ENCODE measurements around the gene OSMR. TPM values are rescaled to one million over a fixed set of nuclear protein-coding genes. Genes with fewer than 3 reads are reported as not detected.

The OSMR gene
- polyA plus RNA-seq, 1 donor: 10.5 TPM

DNA sequence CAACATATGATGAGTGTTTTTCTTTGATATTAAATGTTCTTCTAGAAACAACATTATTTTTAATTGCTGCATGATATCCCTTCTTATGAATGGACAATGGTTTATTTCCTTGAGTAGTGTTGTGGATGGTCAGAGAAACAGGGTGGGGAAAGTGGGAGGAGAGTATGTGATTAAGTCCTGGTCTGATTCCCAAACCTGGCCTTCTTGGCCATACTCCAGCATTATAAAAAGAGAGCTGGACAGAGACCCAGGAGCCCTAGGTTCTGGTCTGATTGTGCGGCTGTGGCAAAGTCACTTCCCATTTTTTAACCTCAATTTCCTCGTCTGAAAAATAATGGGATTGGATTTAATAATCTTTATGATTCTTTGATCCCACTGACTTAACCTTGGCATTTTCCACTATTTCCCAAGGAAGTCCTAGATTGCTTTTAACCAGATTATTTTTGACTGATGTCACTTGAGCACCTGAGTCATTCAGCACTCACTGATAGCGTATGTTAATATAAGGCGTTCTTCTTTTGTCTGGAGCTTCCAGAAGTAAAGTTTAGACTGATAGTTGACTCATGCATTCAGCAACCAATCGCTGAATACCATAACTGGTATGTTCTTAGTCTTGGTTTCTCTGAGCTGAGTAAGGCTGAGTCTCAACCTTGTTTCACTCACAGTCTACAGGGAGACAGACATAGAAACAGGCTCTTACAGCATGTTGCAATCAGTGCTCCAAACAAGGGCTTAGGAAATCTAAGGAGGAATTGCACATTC is 26.2 kb downstream of the OSMR start:
- DNase-seq: no peak

DNA sequence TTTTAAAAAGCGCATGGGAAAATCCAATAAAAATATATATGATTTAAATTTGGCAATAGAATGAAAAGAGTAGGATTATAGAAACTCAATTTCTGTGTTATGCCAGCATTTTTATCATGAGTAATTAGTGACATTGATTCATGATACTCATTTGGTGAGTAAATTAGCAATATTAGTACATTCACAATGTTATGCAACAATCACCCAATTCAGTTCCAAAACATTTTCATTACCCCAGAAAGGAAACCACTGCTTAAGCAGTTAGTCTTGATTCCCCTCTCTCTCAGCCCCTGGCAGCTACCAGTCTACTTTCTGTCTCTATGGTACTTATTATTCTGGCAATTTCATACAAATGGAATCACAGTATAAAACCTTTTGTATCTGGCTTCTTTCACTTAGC is 27.0 kb downstream of the OSMR start:
- no peak for DNase-seq

DNA sequence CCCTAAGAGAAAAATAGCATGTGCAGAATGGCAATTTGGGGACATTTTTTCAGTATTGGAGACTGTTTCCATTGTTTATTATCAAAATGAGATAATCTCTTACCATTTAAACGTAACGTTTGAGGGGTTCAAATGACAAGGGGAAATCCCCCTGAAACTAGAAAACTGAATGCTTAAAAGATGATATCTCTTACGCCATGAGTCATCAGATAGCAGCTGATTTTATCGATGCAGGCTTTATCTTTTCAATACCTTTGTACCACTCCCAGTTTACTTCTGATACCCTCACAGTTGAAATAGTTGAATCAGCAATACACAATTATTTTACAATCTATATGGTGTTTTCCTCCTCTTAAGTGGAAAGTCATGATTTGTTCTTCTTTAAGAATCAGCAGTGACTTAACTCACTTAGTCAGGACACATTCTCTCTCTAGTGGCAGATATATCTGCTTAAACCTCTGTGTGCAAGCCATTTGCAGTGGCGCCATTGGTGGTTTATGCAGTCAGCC is 29.2 kb downstream of the OSMR start:
- DNase-seq: no peak

DNA sequence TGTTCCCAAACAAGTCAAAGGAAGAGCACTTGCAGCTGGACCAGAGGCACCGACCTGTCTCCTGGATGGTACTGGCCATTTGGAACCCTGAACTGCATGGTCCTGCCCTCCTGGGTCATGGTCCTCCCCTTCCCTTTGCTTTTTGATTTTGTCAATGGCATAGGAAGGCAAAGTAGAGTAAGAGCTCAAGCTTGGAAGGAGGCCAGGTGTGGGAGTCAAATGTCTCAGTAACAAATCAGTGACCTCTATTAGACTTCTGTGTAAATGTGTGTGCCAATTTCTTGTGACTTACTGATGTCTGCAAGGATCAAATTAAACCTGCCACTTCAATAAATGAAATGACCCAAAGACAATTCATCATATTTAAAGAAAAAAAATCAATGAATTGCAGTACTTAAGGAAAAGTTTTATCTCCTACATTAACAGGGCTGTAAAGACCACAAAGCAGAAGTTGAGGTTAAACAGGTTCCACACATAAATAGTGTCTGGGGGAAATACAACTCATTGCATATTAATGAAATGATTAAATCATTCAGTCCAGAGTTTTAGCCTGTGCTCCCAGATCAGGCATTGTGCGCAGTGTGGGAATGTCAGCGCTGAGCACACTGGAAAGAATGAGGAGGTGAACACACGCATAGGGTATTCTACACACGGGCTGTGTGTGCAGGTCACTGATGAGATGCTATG is 32.7 kb downstream of the OSMR start:
- no peak for DNase-seq

DNA sequence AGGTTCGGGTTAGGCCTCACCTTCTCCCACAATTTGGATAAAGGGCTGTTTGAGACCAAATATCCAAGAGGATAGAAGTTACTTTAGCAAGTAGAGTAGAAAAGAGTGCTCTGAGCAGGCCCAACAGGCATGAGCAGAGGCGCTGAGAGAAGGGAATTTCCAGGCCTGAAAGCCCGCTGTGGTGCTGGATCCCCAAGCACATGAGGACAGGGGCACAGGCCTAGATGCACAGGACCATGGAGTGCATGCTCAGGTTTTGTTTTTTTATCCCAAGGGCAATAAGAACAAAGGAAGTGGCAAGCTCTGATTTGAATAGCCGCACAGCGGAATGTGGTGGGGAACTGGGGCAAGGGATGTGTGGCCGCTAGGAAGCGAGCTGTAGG is 33.3 kb downstream of the OSMR start:
- DNase-seq: no peak

DNA sequence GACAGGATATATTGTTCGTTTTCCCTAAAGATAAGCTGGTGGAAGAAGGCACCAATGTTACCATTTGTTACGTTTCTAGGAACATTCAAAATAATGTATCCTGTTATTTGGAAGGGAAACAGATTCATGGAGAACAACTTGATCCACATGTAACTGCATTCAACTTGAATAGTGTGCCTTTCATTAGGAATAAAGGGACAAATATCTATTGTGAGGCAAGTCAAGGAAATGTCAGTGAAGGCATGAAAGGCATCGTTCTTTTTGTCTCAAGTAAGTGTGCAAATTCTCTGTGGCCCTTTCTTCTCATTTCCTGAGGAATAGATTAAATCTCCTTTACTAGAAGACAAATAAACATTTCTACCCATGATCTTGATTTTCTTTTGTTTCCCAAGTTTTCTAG is 38.0 kb downstream of the OSMR start:
- DNase-seq: no peak

DNA sequence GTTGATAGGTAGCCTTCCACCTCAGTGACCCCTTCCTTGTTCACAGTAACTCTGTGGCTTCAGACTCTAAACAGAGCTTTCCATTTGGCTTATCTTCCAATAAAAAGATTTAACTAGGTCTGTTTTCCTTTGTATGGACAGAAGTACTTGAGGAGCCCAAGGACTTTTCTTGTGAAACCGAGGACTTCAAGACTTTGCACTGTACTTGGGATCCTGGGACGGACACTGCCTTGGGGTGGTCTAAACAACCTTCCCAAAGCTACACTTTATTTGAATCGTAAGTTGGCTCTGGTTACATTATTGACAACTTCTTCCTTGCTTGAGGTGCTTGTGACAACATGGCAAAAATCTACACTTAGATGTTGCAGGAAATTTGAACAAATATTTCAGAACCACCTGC is 39.4 kb downstream of the OSMR start:
- no peak for DNase-seq

DNA sequence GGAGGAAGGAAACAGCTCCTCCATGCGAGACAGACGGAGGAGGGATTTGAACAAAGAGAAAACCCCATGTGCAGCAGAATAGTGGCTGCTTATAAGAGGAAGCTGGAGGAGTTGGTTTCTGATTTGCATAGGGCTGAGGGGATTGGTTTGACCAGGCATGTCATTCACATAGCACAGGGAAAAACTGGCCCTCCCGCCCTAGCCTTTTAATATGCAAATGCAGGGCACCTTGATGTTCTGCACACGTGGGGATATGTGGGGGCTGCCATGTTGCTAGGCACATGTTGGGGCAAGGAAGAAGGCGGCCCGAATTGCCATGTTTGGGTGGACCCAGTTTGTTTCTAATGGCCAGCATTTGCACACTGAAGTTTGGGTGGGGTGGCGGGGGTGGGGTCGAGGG is 42.2 kb downstream of the OSMR start:
- no peak for DNase-seq

DNA sequence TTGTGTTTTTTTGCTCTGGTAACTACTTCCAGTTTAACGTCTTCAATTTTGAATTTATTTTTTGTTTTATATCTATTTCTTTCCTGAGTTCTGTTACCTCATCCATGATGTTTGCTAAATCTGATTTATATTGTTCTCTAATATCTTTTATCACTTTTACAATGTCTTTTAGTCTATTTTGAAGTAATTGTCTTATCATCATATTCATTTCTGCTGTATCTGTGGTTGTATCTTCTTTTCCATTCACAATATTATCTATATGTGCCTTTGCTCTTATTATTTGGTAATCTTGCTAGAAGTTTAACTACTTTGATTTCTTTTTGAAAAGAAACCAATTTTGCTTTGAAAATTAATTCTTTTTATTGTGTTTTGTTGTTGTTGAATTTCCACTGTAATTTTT is 43.6 kb downstream of the OSMR start:
- DNase-seq: no peak

DNA sequence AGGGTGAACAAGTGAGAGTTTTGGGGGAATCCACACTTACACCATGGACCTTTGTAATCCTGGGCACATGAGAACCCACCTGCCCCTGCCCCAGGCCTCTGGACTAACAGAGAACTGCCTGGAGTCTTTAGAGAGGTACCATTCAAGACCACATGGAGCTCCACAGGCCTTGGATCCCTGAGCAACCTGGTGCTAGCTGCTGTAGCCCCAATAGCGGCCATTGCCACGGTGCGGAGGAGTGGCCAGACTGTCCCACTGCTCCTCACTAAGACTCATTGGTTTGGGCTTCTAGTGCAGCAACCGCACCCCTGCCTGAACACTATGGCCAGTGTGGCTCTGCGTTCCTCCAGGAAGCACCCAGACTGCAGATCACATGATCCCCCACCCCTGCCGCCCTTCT is 45.8 kb downstream of the OSMR start:
- DNase-seq: no peak

DNA sequence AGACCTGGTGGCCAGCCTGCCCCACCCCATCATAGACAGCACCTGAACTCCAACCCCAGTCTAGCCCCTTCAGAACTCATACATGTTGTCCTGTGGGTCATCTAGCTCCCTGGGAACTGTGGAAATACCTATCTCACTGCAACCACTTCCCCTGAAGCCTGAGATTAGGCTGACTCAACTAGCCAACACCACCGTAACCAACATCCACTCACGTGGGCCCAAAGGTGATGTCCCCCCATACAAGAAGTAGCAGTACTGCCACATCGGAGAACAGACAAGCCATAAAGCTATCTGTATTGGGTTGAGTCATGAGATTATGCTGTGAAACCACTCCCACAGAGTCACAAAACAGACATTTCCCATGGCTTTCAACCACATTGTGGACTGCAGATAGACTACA is 46.6 kb downstream of the OSMR start:
- no peak for DNase-seq

DNA sequence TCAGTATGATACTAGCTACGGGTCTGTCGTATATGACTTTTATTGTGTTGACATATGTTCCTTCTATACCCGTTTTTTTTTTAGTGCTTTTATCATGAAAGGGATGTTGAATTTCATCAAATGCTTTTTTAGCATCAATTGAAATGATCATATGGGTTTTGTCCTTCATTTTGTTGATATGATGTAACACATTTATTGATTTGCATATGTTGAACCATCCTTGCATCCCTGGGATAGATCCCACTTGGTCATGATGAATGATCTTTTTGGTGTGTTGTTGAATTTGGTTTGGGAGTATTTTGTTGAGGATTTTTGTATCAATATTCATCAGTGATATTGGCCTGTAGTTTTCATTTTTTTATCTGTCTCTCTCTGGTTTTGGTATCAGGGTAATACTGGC is 50.9 kb downstream of the OSMR start:
- no peak for DNase-seq

DNA sequence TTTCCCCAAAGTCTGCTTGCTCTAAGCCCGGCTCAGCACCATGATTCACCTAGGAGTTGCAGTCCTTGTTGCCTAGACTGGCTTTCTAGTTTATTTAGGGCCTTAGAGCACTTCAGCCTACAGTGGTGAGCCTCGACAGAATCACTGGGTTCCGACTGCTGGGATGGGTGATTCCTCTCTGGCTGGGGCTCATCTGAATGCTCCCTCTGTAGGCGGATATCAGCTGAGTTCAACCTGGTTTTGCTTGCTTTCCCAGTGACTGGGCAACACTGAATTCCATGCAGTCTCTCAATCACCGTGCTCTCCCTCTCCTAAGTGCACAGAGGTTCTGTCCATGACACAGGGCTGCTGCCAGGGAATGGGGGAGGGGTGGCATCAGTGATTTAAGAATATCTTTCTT is 54.1 kb downstream of the OSMR start:
- no peak for DNase-seq

DNA sequence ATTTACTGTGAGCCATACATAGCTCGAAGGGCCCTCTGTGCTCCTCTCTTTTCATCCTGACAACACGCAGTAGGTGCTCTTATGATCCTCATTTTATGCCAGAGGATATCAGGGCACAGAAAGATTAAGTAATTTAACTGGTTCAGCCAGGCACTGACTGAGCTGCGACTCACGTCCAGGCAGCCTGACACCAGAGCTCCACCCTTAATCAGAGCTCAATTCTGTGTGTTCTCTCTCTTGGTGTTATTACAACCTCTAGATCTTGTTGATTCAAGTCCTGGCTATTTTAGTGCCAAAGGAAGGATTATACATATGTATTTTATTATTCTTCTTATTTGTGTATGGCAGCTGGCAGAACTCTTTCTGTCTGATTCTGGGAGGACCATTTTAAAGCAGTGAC is 59.7 kb downstream of the OSMR start:
- no peak for DNase-seq

DNA sequence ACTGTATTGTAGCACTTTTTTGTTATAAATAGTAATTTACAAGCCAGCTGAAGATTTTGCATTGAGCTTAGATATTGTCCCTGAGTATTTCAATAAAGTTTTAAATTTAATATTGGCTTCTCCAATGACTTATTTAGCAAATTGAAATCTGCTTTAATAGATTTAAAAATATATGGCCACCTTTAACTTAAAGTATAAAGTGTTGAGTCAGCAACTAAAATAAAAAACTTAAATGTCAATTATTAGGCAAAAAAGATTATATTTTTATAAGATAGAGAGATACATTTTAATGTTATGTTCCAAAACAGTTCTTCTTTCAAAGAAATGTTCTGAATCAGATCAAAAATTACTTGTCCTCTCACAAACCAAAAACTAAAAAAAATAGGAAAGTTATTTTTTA is 60.7 kb downstream of the OSMR start:
- DNase-seq: no peak

DNA sequence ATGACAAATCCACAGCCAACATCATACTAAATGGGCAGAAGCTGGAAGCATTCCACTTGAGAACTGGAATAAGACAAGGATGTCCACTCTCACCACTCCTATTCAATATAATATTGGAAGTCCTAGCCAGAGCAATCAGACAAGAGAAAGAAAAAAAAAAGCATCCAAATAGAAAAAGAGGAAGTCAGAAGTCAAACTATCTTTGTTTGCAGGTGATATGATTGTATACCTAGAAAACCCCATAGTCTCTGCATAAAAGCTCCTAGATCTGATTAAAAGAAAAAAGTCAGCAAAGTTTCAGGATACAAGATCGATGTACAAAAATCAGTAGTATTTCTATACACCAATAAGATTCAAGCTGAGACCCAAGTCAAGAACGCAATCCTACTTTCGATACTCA is 66.1 kb downstream of the OSMR start:
- DNase-seq: no peak

DNA sequence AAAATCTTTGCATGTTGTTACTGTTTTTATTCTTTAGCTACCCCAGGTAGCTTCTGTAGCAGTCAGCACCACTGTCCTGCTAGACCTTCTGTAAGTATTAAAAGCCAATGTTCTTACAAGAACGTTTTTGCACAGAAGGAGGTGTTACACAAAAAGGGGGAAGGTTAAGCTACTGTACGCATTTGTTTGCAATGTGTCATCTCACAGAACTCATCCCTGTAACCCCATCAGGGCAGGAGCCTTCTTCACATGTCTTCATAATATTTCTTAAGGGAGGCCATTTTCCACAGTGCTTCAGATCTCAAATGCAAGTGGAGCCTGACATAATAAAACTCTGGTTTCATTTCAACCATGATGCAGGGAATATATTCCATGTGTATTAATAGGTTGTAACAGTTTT is 67.9 kb downstream of the OSMR start:
- DNase-seq: no peak

DNA sequence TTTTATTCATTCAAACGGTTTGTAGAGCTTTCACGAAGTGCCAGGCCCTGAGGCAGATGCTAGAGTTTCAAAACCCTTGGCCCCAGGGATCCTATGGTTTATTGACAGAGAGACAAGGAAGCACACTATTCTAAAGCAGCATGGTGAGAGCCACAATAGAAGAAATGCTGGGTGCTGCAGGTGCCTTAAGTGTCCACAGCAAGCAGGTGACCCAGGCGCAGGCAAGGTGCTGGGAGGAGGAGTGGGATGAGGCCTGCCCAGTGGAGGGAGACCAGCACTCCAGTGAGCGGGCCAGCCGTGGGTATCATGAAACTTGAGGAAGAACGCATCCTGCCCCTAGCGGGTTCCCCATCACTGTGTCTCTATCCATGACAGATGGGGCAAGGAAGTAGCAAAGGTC is 71.0 kb downstream of the OSMR start:
- DNase-seq: no peak

DNA sequence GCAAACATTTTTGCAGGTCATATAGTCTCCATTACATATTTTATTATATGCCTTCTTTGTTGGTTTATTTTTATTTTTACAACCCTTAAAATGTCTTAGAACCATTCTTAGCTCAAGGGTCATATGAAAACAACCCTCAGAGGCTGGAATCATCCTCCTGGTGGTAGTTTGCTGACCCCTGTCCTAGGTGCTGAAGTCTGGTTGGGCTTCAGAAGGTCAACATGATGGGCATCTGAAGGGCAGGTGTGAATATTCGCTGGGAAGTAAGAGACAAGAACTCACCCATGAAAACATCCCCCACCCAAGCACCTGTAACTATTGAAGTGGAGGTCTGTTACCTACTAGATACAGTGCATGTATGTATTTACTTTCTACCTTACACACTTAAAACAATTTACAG is 75.4 kb downstream of the OSMR start:
- DNase-seq: no peak

DNA sequence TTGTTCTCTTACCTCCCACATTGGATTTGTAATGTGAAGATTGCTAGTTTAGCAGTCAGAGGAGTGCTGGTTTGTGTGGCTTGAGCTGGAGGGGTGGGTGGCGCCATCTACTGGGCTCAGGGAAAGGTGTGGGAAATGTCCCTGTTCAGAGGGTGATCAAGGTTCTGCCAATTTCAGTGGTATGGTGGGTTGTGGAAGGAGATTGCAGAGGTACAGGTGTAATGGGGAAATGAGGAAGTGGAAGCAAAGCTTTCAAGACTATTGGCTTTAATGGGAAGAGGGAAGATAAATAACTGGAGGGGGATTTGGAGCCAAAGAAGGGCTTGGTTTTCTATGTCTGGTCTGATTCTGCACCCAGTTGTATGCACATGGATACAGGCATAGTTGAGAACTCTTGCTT is 76.4 kb downstream of the OSMR start:
- peak; percentile 13 for DNase-seq

DNA sequence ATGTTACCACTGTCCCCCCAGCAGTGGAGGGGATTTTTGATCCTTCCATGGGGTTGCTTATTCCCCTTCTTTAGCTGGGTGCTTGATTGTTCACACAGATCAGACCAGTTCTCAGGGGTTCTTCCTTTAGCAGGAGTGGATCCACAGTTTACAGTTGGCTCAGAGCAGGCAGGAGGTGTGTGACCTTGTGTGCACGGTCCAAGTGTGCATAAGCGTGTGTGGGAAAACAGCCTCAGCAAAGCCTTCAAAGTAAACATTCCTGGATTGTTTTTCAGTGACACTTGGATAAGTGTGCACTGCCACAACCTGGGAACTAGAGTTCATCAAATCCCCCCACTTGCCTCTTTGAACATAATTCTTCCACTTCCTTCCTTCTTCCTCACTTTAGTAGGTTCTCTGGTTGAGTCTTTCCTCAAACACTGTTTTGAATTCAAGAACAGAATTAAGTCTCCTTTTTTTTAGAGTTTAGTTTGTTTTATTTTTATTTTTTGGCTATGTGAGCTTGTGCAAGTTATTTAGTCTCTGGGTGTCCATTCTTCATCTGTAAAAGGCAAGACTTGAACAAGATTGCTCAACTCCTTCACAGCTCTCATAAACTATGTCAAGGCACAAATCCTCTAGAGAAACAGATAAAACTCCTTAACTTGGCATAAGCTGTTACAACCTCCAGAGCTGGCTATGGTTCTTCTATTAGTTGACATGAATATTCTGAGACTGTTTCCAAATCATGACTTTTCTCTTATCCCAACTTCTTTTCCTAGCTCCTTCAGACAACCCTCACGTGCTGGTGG is 78.0 kb downstream of the OSMR start:
- DNase-seq: no peak

DNA sequence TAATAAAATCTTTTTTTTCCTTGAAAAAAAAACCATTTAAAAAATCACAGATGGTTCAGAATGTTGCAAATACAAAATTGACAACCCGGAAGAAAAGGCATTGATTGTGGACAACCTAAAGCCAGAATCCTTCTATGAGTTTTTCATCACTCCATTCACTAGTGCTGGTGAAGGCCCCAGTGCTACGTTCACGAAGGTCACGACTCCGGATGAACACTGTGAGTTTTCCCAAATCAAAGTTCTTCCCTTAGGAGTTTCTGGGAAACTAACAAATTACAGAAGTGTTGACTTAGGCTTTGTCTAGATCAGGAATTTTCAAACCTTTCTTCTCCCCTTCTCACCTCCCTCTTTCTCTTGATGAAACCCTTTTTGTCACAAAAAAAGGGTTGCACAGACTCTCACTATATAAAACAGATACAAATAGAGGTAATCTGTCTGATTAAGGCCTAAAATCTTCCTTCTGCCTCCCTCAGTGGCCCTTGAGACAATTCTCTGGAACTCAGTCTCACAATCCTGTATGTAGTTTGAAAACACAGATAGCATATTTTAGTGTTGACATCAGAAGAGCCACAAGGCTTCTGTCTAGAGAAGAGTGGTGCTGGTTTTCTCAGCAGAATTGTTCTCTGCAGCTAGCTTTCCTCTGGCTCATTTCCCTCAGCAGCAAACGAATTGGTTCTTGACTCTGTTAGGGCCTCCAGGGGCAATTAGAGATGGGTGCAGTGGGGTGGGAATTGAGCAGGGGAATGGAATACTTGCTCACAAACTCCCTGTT is 79.5 kb downstream of the OSMR start:
- DNase-seq: no peak

DNA sequence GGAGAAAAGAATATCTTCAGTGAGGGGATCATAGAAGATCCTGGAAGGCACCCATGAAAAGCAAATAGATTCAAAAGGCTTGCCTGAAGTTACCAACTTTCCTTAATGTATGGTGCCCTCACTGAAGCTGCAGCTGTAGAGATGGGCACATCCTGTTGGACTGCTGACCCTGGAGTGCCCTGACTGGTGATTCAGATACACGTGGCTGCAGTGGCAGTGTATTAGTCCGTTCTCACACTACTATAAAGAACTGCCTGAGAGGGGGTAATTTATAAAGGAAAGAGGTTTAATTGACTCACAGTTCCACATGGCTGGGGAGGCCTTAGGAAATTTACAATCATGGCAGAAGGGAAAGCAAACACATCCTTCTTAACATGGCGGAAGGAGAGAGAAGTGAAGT is 80.3 kb downstream of the OSMR start:
- DNase-seq: no peak

All from hindlimb muscle (tissue), 1 donor.